Liver (tissue), 3 donors: ENCODE measurements around the gene TRIM17.

Experiments
- CTCF ChIP-seq: fragments of 150-350 bp; IDR thresholded peaks from 2 replicates; pipeline ENCODE4 v1.5.1; 2017; ENCODE audit warnings: improper control_type of control experiment, low read depth, low read length; ENCODE audit not compliant: missing input control
- MAX ChIP-seq: IDR thresholded peaks from 2 replicates; pipeline ENCODE4 v1.6.1; 2016; ENCODE audit warnings: antibody characterized with exemption
- TAF1 ChIP-seq: conservative IDR thresholded peaks from 2 replicates; pipeline ENCODE4 v1.6.1; 2016; ENCODE audit warnings: antibody characterized with exemption, mild to moderate bottlenecking
- donor health status: healthy.
- donor health status: healthy.

GRCh38 chr1:228361314-228362140 lies 55.1 kb downstream of the TRIM17 start:
- TF ChIP-seq TAF1 (no peak), CTCF (no peak), MAX (no peak)
